ENCODE data around the gene DNAJC5. TPM values are rescaled to one million over a fixed set of nuclear protein-coding genes. Genes with fewer than 3 reads are reported as not detected.

The DNAJC5 gene
- total and polyA plus RNA-seq, 2 donors (not counting 3 experiments of a cell fraction or from before 2014, with no cell fraction given), result 44.7 to 60.3 TPM

- POLR2A ChIA-PET, result no interaction called here
- no peaks in the 10 kb centered on the region for H3K9me1 ChIP-seq (replicated peaks; ENCODE audit: control insufficient read depth, extremely low read depth, insufficient read depth, low read length)
- H3K4me3 ChIP-seq (replicated peaks in 1 of 3; ENCODE audit: insufficient read depth in 1 of 3, low read depth in 1 of 3, low read length in 3 of 3), result no peak overlapping the region
- peaks cover 48% of the 10 kb centered on the region for H3K79me2 ChIP-seq (ENCODE audit: control insufficient read depth, insufficient read depth, low read length)
- no TSS peak for BruUV-seq (replicated peaks)
- DNase-seq (ENCODE audit: low read depth, low spot score) (no peak), FAIRE-seq (no peak)
- dilution Hi-C loops (cut with MboI; ENCODE audit: extremely low pct_ligation_motif_present, low sequenced_read_pairs) (no loop called here), intact Hi-C loops (cut with micrococcal nuclease) (no loop called here)
- H3K36me3 ChIP-seq (ENCODE audit: control insufficient read depth in 2 of 2, extremely low read depth in 1 of 2, insufficient read depth in 2 of 2, low read length in 2 of 2), result peaks cover 13 to 46% of the 10 kb centered on the region in 2 experiments
- no peak overlapping the region for H3K27ac ChIP-seq (ENCODE audit: insufficient read depth, low read depth, low read length)
- H2AFZ ChIP-seq (ENCODE audit: low read depth, low read length), result no peak overlapping the region
- no peak overlapping the region for H3K9ac ChIP-seq (replicated peaks; ENCODE audit: extremely low read depth, insufficient read depth, low read length)
- CTCF ChIA-PET, result interaction anchor here (0.9 kb wide), 1 partner anchor 13 kb away, joined by 3 read pairs; the partner anchor contains the start of gene TPD52L2
- TF ChIP-seq CTCF (IDR thresholded peaks at IDR 0.05; ENCODE audit: extremely low read depth in 1 of 2, insufficient read depth in 1 of 2, low read depth in 1 of 2, low read length in 2 of 2) (no peak), GATA2 (IDR thresholded peaks at IDR 0.05; ENCODE audit: insufficient read depth, insufficient read length, low read depth, low read length) (no peak), EZH2 (IDR thresholded peaks at IDR 0.05; ENCODE audit: borderline replicate concordance, low read depth, low read length, severe bottlenecking) (no peak), POLR2A (IDR thresholded peaks at IDR 0.05; ENCODE audit: low read depth, low read length) (no peak), JUN (IDR thresholded peaks at IDR 0.05; ENCODE audit: borderline replicate concordance, insufficient read depth, insufficient read length, low read depth) (no peak), MYC (IDR thresholded peaks at IDR 0.05; ENCODE audit: low read depth, low read length) (no peak), FOS (IDR thresholded peaks at IDR 0.05; ENCODE audit: borderline replicate concordance, insufficient read depth, low read length) (no peak), POLR2AphosphoS5 (IDR thresholded peaks at IDR 0.05; ENCODE audit: insufficient read depth, low read depth, low read length) (no peak)
- TF ChIP-seq, protein P1, sequence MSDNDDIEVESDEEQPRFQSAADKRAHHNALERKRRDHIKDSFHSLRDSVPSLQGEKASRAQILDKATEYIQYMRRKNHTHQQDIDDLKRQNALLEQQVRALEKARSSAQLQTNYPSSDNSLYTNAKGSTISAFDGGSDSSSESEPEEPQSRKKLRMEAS (IDR thresholded peaks at IDR 0.05; ENCODE audit: insufficient read depth, insufficient read length), result no peak
- H4K20me1 ChIP-seq (replicated peaks; ENCODE audit: control insufficient read depth, extremely low read depth, insufficient read depth, low read length), result no peaks in the 10 kb centered on the region
- no peaks in the 10 kb centered on the region for H3K9me3 ChIP-seq (replicated peaks; ENCODE audit: control insufficient read depth, insufficient read depth, low read length)
- no peak overlapping the region for H3K4me2 ChIP-seq (ENCODE audit: insufficient read depth, low read length)
- no peaks in the 10 kb centered on the region for H3K27me3 ChIP-seq (ENCODE audit: control insufficient read depth in 2 of 2, insufficient read depth in 2 of 2, low read length in 2 of 2)
- peaks cover 10% of the 10 kb centered on the region for H3K4me1 ChIP-seq (ENCODE audit: control insufficient read depth, extremely low read depth, insufficient read depth, low read length)
These were observed 17.0 kb upstream of the DNAJC5 start for GRCh38 chr20:63877755-63878470.
